Neural crest cell (in vitro differentiated cells): ENCODE data around the gene KCNE1. TPM values are rescaled to one million over a fixed set of nuclear protein-coding genes. Genes with fewer than 3 reads are reported as not detected.

Experiments
- DNase-seq: peaks from one replicate; pipeline ENCODE4 v3.0.0; 2021; ENCODE audit warnings: low read depth, mixed read lengths, low spot score
- H3K27ac Mint-ChIP-seq: one replicate; pipeline ENCODE4 v1.8.0; 2021; ENCODE audit warnings: mild to moderate bottlenecking, mixed read lengths; ENCODE audit not compliant: unreplicated experiment
- H3K27me3 Mint-ChIP-seq: 2 replicates; pipeline ENCODE4 v1.8.0; 2021; ENCODE audit warnings: low read depth, mild to moderate bottlenecking, mixed read lengths
- H3K36me3 Mint-ChIP-seq: 2 replicates; pipeline ENCODE4 v1.8.0; 2021; ENCODE audit warnings: low read depth, mild to moderate bottlenecking, mixed read lengths
- H3K4me1 Mint-ChIP-seq: 2 replicates; pipeline ENCODE4 v1.8.0; 2021; ENCODE audit warnings: mixed read lengths
- H3K4me3 Mint-ChIP-seq: one replicate; pipeline ENCODE4 v1.8.0; 2021; ENCODE audit warnings: mild to moderate bottlenecking, mixed read lengths
- H3K9me3 Mint-ChIP-seq: 2 replicates; pipeline ENCODE4 v1.8.0; 2021; ENCODE audit warnings: mixed read lengths
- CTCF ChIP-seq: fragments of 200-600 bp; sonication (generic); conservative IDR thresholded peaks from 2 replicates; pipeline ENCODE4 v1.5.0; 2021; ENCODE audit warnings: antibody characterized with exemption, mild to moderate bottlenecking
- total RNA-seq: library from RNA; stranded (reverse); gene quantifications from 2 replicates; pipeline ENCODE4 v1.2.1, GENCODE V29; 2021

KCNE1 gene
- total RNA-seq, 1 donor from 2014 or later = 0.68 TPM

- Mint-ChIP-seq H3K4me1 (peaks cover 42% of the 10 kb centered on the region), H3K9me3 (no peaks in the 10 kb centered on the region), H3K27ac (no peak overlapping the region), H3K27me3 (peaks cover 13% of the 10 kb centered on the region), H3K36me3 (peaks cover 17% of the 10 kb centered on the region), H3K4me3 (no peak overlapping the region)
- no peak for DNase-seq
- TF ChIP-seq CTCF = no peak
These were observed 9.6 kb upstream of the KCNE1 start for GRCh38 chr21:34521561-34521960.

- Mint-ChIP-seq H3K27me3 (peaks cover 13% of the 10 kb centered on the region), H3K4me1 (peaks cover 35% of the 10 kb centered on the region), H3K4me3 (no peak overlapping the region), H3K9me3 (no peaks in the 10 kb centered on the region), H3K27ac (no peak overlapping the region), H3K36me3 (peaks cover 17% of the 10 kb centered on the region)
- TF ChIP-seq CTCF = no peak
- no peak for DNase-seq
These were observed 8.9 kb upstream of the KCNE1 start for GRCh38 chr21:34520764-34521508.

DNA sequence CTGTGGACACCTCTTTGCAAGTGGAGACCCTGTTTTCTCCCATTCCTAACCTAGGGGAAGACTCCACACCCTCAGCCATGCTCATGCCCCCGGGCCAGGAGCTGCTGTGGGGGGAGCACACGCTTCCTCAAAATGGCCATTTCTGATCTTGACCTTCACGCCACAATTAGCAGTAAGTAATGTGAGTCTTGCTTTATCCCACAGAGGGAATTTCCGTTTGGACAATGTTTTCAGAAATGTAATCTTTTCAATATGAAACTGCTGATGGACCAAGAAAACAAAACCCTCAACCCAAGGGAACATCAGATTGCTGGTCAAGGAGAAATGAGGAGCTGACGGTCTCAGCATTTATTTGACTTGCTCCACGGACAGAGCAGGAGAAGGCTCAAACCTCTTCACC, 8.3 kb upstream of the KCNE1 start:
- no peak for DNase-seq
- H3K4me3 Mint-ChIP-seq = no peak overlapping the region
- peaks cover 17% of the 10 kb centered on the region for H3K36me3 Mint-ChIP-seq
- peaks cover 31% of the 10 kb centered on the region for H3K4me1 Mint-ChIP-seq
- no peaks in the 10 kb centered on the region for H3K9me3 Mint-ChIP-seq
- no peak overlapping the region for H3K27ac Mint-ChIP-seq
- no peak for TF ChIP-seq CTCF
- peaks cover 12% of the 10 kb centered on the region for H3K27me3 Mint-ChIP-seq

DNA sequence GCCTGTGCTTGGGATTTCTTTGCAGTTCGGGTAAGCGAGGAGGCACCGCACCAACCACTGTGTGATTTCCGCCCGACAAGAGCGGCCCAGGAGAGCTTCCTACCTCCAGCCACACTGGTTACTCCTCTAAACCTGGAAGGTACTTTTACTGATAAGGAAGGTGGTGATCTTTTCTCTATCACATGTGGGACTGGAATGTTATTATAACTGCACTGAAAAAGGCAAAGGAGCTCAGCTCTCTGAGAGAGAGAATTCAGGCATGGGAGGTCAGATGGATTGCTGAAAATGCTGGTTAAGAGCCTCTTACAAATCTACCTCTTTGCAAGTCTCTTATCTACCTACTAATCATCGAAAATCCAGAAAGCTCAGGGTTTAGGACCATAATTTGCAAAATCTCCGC, 7.7 kb upstream of the KCNE1 start:
- Mint-ChIP-seq H3K27me3 (peaks cover 6% of the 10 kb centered on the region), H3K9me3 (no peaks in the 10 kb centered on the region), H3K27ac (no peak overlapping the region), H3K4me3 (no peak overlapping the region), H3K36me3 (peaks cover 17% of the 10 kb centered on the region), H3K4me1 (peaks cover 25% of the 10 kb centered on the region)
- DNase-seq = no peak
- no peak for TF ChIP-seq CTCF

- Mint-ChIP-seq H3K9me3 (no peaks in the 10 kb centered on the region), H3K27ac (no peak overlapping the region), H3K36me3 (peaks cover 17% of the 10 kb centered on the region), H3K4me3 (no peak overlapping the region), H3K4me1 (peaks cover 22% of the 10 kb centered on the region), H3K27me3 (peaks cover under 1% of the 10 kb centered on the region)
- DNase-seq = no peak
- no peak for TF ChIP-seq CTCF
These were observed 7.0 kb upstream of the KCNE1 start for GRCh38 chr21:34519016-34519415.
